Measurements from ENCODE around the gene RABL2B.
"Not testable (repeated sequence)": the region's sequence is repeated elsewhere in the genome, so short reads cannot be mapped to it uniquely, and the experiment has no call there.

DNA sequence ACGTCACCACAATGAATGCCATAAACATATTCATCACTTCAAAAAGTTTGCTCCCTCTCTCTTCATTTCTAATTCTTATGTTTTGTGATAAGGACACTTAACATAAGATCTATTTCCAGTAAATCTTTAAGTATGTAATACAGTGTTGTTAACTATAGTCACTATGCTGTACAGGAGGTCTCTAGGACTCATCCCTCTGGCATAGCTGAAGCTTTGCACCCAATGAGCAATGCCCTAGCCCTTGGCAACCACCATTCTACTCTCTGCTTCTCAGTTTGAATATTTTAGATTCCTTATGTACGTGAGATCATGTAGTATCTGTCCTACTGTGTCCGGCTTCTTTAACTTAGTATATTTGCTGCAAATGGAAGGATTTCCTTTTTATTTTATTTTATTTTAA, 19.1 kb downstream of the RABL2B start:
- TF ChIP-seq POLR2A, CTCF (IDR thresholded peaks at IDR 0.05): not testable (repeated sequence)

Data from adrenal gland (tissue), 5 donors.